Epithelial cell of proximal tubule (primary cell): Measurements from ENCODE around the gene DPH2. TPM values are rescaled to one million over a fixed set of nuclear protein-coding genes. Genes with fewer than 3 reads are reported as not detected.

Source experiments
- DNase-seq: peaks from one replicate; pipeline ENCODE4 v3.0.0-alpha.2; 2011; ENCODE audit warnings: low read depth
- H3K4me3 ChIP-seq: 2 replicates; pipeline ENCODE4 v1.5.1; 2011; ENCODE audit warnings: low read depth, mild to moderate bottlenecking, low read length
- CTCF ChIP-seq: conservative IDR thresholded peaks from 2 replicates; pipeline ENCODE4 v1.5.1; 2012; ENCODE audit warnings: low read depth, mild to moderate bottlenecking, low read length
- total RNA-seq: library from RNA; depleted of rRNA; stranded (reverse); fragments of >200 nt; gene quantifications from 2 replicates; pipeline ENCODE4 v1.2.3, GENCODE V29; 2015

The DPH2 gene
- total RNA-seq, 1 donor from 2014 or later, result 29.5 TPM

GRCh38 chr1:43931711-43932660 lies 37.8 kb upstream of the DPH2 start:
- no peak for DNase-seq
- no peak for TF ChIP-seq CTCF
- no peak overlapping the region for H3K4me3 ChIP-seq

GRCh38 chr1:43932786-43933385 lies 36.9 kb upstream of the DPH2 start:
- TF ChIP-seq CTCF, result no peak
- no peak for DNase-seq
- peak overlapping the region; percentile 49 for H3K4me3 ChIP-seq

GRCh38 chr1:43933386-43934100 lies 36.3 kb upstream of the DPH2 start, which contains the start of gene ARTN:
ARTN (plus strand) TSS chr1:43933801; CDS start chr1:43935657, 1,856 bp downstream.
- H3K4me3 ChIP-seq, result peak within 1 kb of the TSS; percentile 49
- no peak for TF ChIP-seq CTCF
- DNase-seq, result no peak

GRCh38 chr1:43934101-43934985 lies 35.5 kb upstream of the DPH2 start:
- TF ChIP-seq CTCF, result peak; percentile 93
- H3K4me3 ChIP-seq, result no peak overlapping the region
- DNase-seq, result no peak

GRCh38 chr1:43934986-43935324 lies 34.9 kb upstream of the DPH2 start:
- no peak for DNase-seq
- no peak overlapping the region for H3K4me3 ChIP-seq
- TF ChIP-seq CTCF, result no peak
